HG03175 (cell line): ENCODE results near the gene ZNF683.
A peak's percentile ranks its signal among the peaks of the same experiment; 100 is the strongest.
"Not testable (repeated sequence)": the region's sequence is repeated elsewhere in the genome, so short reads cannot be mapped to it uniquely, and the experiment has no call there.

ENCODE experiments used
- ATAC-seq: cut with Tn5 transposase; IDR thresholded peaks from one replicate; pipeline ENCODE4 v1.9.1; 2021; ENCODE audit warnings: mild to moderate bottlenecking, moderate library complexity; ENCODE audit not compliant: unreplicated experiment

ZNF683 gene

DNA sequence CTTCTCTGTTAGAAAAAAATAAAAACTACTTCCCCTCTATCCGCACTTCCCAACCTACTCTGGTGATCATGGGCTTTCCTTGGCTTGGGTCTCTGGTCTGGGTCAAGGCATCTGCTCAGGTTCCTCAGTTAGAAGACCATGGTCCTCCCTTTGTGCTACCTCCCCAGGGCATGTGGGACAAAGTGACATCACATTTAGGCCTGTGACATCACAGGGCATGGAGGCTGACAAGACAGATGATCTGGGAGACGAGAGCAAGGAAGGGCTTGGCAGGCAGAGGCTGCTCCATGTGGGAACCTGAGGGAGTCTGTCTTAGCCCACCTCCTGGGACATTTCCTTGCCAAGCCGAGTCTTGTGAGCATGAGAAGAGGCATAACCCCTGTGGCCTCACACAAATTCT is at the start of gene ZNF683:
Gene ZNF683 (minus strand): TSS at position 140 of the 400 bp plus-strand sequence. CDS start 4,179 bp downstream, outside the sequence.
- ATAC-seq = not testable (repeated sequence)

- ATAC-seq = no peak
These were observed 46.9 kb upstream of the ZNF683 start for GRCh38 chr1:26419494-26419893.

- ATAC-seq = no peak
These were observed 46.4 kb upstream of the ZNF683 start for GRCh38 chr1:26418865-26419349.

- peak; percentile 69 for ATAC-seq
These were observed 44.7 kb upstream of the ZNF683 start for GRCh38 chr1:26417111-26417759.

DNA sequence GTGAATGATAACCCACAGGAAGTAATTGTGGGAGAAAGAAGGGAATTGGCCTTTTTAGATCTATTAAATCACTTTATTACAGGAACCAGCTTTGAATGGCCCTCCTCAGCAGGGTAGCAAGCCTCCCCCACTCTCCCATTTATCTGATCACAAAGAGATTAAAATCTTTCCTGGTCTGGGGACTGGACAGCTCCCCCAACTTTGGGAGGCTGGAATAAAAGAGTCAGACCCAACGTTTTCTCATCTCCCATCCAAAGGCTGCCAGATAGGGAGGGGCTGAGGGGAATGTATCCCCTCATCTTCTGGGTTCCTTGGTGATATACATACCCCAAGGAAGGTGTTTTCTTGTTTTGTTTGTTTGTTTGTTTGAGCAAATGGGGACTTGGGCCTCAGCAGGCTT is 40.5 kb upstream of the ZNF683 start:
- no peak for ATAC-seq

DNA sequence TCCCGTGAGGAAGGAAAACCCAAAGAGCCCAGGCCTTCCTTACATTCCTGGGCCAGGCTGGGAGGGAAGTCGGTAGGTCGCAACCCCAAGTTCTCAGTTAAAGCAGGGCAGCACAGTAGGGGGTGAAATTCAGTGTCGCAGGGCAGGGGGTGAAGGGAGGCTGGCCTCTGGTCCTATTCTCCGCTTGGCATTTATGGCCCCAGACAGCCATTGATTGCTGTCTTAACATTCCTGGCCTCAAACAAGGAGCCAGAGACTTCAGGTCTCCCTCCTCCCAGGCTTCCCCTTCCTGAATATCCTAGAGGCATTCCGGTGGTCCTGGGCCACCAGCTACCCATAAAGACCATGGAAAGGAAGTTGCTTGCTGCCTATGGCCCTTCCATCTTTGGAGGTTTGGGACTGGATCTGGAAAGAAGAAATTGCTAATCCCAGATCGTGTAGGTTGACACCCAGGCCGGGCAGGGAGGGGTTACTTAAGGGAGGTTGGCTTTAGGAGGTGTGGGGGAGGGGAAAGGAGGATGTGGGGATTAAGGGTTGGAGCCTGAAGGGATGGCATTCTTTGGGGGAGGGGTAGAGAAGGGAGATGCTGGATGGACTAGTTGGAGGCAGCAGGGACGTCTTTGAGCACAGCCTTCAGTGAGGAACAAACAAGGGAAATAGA is 39.8 kb upstream of the ZNF683 start:
- no peak for ATAC-seq

GRCh38 chr1:26411624-26412074 is 39.1 kb upstream of the ZNF683 start:
- no peak for ATAC-seq

DNA sequence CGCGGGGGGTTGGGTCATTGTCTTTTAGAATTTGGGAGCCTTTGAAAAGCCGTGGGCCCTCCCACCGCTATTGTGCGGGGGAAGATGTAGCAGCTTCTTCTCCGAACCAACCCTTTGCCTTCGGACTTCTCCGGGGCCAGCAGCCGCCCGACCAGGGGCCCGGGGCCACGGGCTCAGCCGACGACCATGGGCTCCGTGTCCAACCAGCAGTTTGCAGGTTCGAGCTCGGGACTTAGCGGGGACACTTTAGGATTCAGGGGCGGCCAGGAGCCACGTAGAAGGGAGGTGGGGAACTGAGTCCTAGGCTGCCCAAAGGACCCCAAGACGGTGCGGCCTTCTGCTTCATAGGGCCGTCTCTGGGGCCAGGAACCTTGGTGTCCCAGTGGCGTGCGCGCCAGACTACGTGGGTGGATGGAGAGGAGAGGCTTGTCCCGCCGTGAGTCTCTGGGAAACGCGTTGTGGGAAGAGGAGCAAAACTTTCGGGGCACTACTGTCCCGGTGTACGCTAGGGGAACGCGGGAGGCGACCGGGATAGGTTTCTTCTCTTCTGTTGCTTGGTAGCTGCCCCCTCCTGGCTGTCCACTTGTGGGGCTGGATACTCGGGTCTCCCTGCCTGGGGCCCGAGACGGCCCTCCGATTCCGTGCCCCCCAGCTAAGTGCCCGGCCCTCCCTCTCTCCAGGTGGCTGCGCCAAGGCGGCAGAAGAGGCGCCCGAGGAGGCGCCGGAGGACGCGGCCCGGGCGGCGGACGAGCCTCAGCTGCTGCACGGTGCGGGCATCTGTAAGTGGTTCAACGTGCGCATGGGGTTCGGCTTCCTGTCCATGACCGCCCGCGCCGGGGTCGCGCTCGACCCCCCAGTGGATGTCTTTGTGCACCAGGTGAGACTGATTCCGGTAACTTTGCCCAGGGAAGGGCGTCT is 38.4 kb upstream of the ZNF683 start, which contains the start of gene LIN28A:
Gene LIN28A (plus strand): TSS at position 112 of the 918 bp plus-strand sequence. CDS start 75 bp downstream, at position 187.
- no peak for ATAC-seq

GRCh38 chr1:26409191-26409807 is 36.7 kb upstream of the ZNF683 start:
- ATAC-seq = no peak

DNA sequence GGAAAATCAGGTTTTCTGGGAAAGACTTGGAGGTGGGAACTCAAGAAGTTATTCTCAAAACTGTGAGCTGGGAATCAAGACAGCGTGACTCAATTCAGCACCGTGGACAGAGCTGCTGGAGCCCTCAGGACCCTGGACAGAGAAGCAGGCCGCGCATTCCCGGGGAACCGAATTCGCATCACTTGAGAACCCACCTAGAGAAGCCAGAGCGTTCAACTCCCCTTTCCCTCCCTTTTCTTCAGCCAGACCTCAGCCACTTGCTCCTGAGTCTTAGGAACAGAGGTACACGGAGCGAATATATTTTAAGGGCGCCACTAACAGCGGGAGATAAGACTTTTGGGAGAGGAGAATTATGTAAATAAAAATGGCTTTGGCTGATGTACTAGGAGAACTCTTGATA is 36.1 kb upstream of the ZNF683 start:
- no peak for ATAC-seq

GRCh38 chr1:26405281-26405915 is 32.8 kb upstream of the ZNF683 start:
- no peak for ATAC-seq

DNA sequence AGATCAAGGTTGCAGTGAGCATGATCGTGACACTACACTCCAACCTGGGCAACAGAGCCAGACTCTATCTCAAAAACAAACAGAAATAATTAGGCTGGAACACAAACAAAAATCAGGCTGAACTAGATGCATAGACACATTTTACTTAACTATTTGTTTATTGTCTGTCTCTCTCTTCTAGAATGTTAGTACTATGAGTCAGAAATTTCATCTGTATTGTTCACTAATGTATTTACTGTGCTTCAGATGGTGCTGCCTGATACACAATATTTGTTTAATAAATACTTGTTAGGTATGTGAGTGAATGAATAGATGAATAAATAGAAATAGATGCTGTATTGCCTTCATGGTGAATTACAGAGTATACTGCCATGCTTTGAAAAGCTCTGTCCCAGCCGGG is 32.1 kb upstream of the ZNF683 start:
- no peak for ATAC-seq

- no peak for ATAC-seq
These were observed 31.1 kb upstream of the ZNF683 start for GRCh38 chr1:26403656-26404055.

DNA sequence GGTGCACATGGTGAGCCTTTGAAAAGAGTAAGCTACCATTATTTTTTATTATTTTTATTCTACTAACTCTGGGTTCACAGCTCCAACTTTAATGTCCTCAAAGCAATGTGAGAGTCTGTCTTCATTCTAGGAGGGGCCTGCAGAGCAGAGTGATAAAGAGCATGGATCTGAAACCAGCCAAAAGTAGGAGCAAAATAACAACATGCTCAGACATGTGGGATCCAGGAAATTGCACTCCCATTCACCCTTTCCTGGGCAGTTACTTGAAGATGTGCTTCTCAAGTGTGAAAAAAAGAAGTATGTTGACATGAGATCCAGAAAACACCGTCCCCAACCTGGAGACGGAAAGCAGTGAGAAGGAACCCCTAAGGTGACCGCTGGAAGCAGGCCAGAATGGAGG is 29.3 kb upstream of the ZNF683 start:
- no peak for ATAC-seq

DNA sequence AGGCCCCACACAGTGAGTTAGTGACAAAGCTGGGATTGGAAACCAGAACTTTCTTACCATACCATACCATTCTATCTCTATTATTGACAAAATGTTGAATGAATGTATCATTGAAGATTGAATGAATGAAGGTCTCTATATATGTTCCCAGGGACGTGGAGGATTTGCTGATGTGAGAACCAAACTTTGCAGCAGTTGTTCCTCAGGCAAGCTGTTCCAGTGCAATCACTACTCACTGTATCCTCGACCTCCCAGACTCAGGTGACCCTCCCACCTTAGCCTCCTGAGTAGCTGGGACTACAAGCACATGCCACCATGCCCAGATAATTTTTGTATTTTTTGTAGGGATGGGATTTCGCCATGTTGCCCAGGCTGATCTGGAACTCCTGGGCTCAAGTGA is 26.5 kb upstream of the ZNF683 start:
- ATAC-seq = no peak

- no peak for ATAC-seq
These were observed 23.2 kb upstream of the ZNF683 start for GRCh38 chr1:26395754-26396153.

- ATAC-seq = no peak
These were observed 18.9 kb upstream of the ZNF683 start for GRCh38 chr1:26391450-26391849.

GRCh38 chr1:26389604-26390247 is 17.2 kb upstream of the ZNF683 start:
- ATAC-seq = no peak

GRCh38 chr1:26388791-26389445 is 16.4 kb upstream of the ZNF683 start:
- ATAC-seq = no peak
